B cell (primary cell): Measurements from ENCODE around the gene BIRC2. TPM values are rescaled to one million over a fixed set of nuclear protein-coding genes. Genes with fewer than 3 reads are reported as not detected.

Source experiments
- ATAC-seq: fragments of 200-7000 bp; cut with Tn5 transposase; one replicate; pipeline ENCODE4 v1.10.0; 2021; ENCODE audit warnings: low read depth, mild to moderate bottlenecking, moderate number of reproducible peaks, moderate library complexity
- CTCF ChIA-PET: fragments of 350-600 bp; sonication (Branson Sonifier 250); formaldehyde crosslinking; loops from one replicate; lab custom pipeline; 2021; ENCODE audit warnings: antibody characterized with exemption, inconsistent platforms; lab: Charles Lee
- POLR2A ChIA-PET: fragments of 350-600 bp; sonication (Branson Sonifier 250); formaldehyde crosslinking; loops from one replicate; lab custom pipeline; 2021; ENCODE audit warnings: antibody characterized with exemption; lab: Charles Lee
- DNase-seq: peaks from one replicate; pipeline ENCODE4 v3.0.0; 2013
- H2AFZ ChIP-seq: 2 replicates; pipeline ENCODE4 v1.6.1; 2012; ENCODE audit warnings: mild to moderate bottlenecking, low read depth, low read length; ENCODE audit not compliant: insufficient read depth, poor library complexity, severe bottlenecking
- H3K27ac ChIP-seq, 2 donors: 1 replicate in 1 of 2; 2 replicates in 1 of 2; pipeline ENCODE4 v1.5.1; 2012 to 2013; ENCODE audit warnings: low read length in 2 of 2, mild to moderate bottlenecking in 2 of 2, moderate library complexity in 1 of 2
- H3K27me3 ChIP-seq, 4 experiments: fragments of 200-600 bp in 1 of 4; sonication (generic) in 1 of 4; replicated peaks in 1 of 4; 1 replicate in 2 of 4; 2 replicates in 2 of 4; pipeline versions ENCODE4 v1.6.1 to v1.7.0; 2013 to 2016; ENCODE audit warnings: low read length in 3 of 4, mild to moderate bottlenecking in 2 of 4, mixed read lengths in 1 of 4, moderate library complexity in 1 of 4; ENCODE audit not compliant: insufficient read depth in 4 of 4, control insufficient read depth in 3 of 4; ENCODE audit errors: control extremely low read depth in 1 of 4
- H3K36me3 ChIP-seq, 2 experiments: replicated peaks in 1 of 2; 1 replicate in 1 of 2; 2 replicates in 1 of 2; pipeline versions ENCODE4 v1.6.1 to v1.7.1; 2013; ENCODE audit warnings: low read length in 1 of 2; ENCODE audit not compliant: insufficient read depth in 2 of 2, control insufficient read depth in 1 of 2; ENCODE audit errors: control extremely low read depth in 1 of 2, extremely low read depth in 1 of 2
- H3K4me1 ChIP-seq, 2 donors: fragments of 200-600 bp in 1 of 2; sonication (generic) in 1 of 2; 1 replicate in 1 of 2; 2 replicates in 1 of 2; pipeline versions ENCODE4 v1.5.1 to v1.6.1; 2013 to 2017; ENCODE audit warnings: low read length in 2 of 2; ENCODE audit not compliant: control insufficient read depth in 2 of 2, insufficient read depth in 2 of 2
- H3K4me2 ChIP-seq: replicated peaks from 2 replicates; pipeline ENCODE3; 2012; ENCODE audit warnings: mild to moderate bottlenecking, low read depth, low read length; ENCODE audit not compliant: poor library complexity, severe bottlenecking
- H3K4me3 ChIP-seq, 5 experiments: fragments of 200-600 bp in 1 of 5; sonication (generic) in 1 of 5; 1 replicate in 3 of 5; 2 replicates in 2 of 5; pipeline versions ENCODE4 v1.5.1 to v1.7.0; 2011 to 2016; ENCODE audit warnings: low read length in 4 of 5, mild to moderate bottlenecking in 4 of 5, low read depth in 2 of 5, control low read depth in 1 of 5, moderate library complexity in 1 of 5; ENCODE audit not compliant: insufficient read depth in 1 of 5; ENCODE audit errors: control extremely low read depth in 1 of 5, extremely low read depth in 1 of 5
- H3K79me2 ChIP-seq: fragments of 200-600 bp; sonication (generic); one replicate; pipeline ENCODE4 v1.6.0; 2016; ENCODE audit warnings: low read length; ENCODE audit not compliant: control insufficient read depth, insufficient read depth
- H3K9ac ChIP-seq: fragments of 200-600 bp; sonication (generic); 2 replicates; pipeline ENCODE4 v1.6.1; 2017; ENCODE audit warnings: mild to moderate bottlenecking, low read length, moderate library complexity
- H3K9me3 ChIP-seq, 3 donors: one replicate each; pipeline versions ENCODE4 v1.6.1 to v1.7.1; 2013; ENCODE audit warnings: low read length in 2 of 3; ENCODE audit not compliant: control insufficient read depth in 2 of 3, insufficient read depth in 1 of 3; ENCODE audit errors: control extremely low read depth in 1 of 3
- H4K20me1 ChIP-seq: 2 replicates; pipeline ENCODE4 v1.6.0; 2012; ENCODE audit warnings: mild to moderate bottlenecking, low read length; ENCODE audit not compliant: insufficient read depth, control insufficient read depth, poor library complexity, severe bottlenecking
- H3K27ac Mint-ChIP-seq: one replicate; pipeline ENCODE4 v1.8.0; 2021; ENCODE audit warnings: mixed read lengths
- H3K27me3 Mint-ChIP-seq: one replicate; pipeline ENCODE4 v1.8.0; 2021; ENCODE audit warnings: mixed read lengths
- H3K4me1 Mint-ChIP-seq: one replicate; pipeline ENCODE4 v1.8.0; 2021; ENCODE audit warnings: mixed read lengths
- H3K4me3 Mint-ChIP-seq: one replicate; pipeline ENCODE4 v1.8.0; 2021; ENCODE audit warnings: mixed read lengths
- H3K9me3 Mint-ChIP-seq: one replicate; pipeline ENCODE4 v1.8.0; 2022; ENCODE audit warnings: mixed read lengths; ENCODE audit not compliant: insufficient read depth
- CTCF ChIP-seq: fragments of 200-600 bp; IDR thresholded peaks from one replicate; pipeline ENCODE4 v1.8.0; 2022; ENCODE audit warnings: antibody characterized with exemption, mild to moderate bottlenecking
- EZH2 ChIP-seq: IDR thresholded peaks from 2 replicates; pipeline ENCODE4 v1.6.1; 2012; ENCODE audit warnings: borderline replicate concordance, low read depth, mild to moderate bottlenecking, moderate library complexity, low read length; ENCODE audit not compliant: insufficient read depth, poor library complexity, severe bottlenecking
- WGBS: methylation state at CpG from one replicate; pipeline ENCODE4 v1.1.5; 2013; ENCODE audit warnings: missing lambda C conversion rate; ENCODE audit not compliant: insufficient coverage; 5-methylcytosine and 5-hydroxymethylcytosine counted together
- intact Hi-C: fragments of 100-400 bp; cut with micrococcal nuclease; formaldehyde crosslinking; loops from one replicate; pipeline ENCODE4 v1.10.0; 2022
- polyA plus RNA-seq: library from polyadenylated mRNA; depleted of rRNA; stranded (reverse); fragments of >200 nt; gene quantifications from 2 replicates; pipeline ENCODE4 v1.2.3, GENCODE V29; 2012
- total RNA-seq, 2 donors: library from RNA; stranded (reverse); fragments of 120-200 nt in 1 of 2; gene quantifications; 1 replicate in 1 of 2; 2 replicates in 1 of 2; pipeline versions ENCODE4 v1.2.3 to v1.2.4, GENCODE V29; 2013 to 2022

The BIRC2 gene
- total and polyA plus RNA-seq, 2 donors (not counting 1 experiment from before 2014, with no cell fraction given), result 20.1 to 51.0 TPM

GRCh38 chr11:102306048-102306597, 40.9 kb upstream of the BIRC2 start:
- DNase-seq, result no peak

More at GRCh38 chr11:102306048-102306597, 40.9 kb upstream of the BIRC2 start:
- peaks cover 66% of the 10 kb centered on the region for H3K4me1 Mint-ChIP-seq
- WGBS, result 53% methylated on average over 2 of the region's 5 CpGs
- peaks cover 6% of the 10 kb centered on the region for H3K9me3 Mint-ChIP-seq
- Histone ChIP-seq H3K4me3 (peak overlapping the region in 2 of 5 experiments; percentile 16 to 42), H3K9ac (peak overlapping the region; percentile 47), H3K9me3 (peaks cover 5 to 24% (median 15%) of the 10 kb centered on the region in 3 donors), H3K4me1 (peaks cover 69 to 78% of the 10 kb centered on the region in 2 donors), H4K20me1 (no peaks in the 10 kb centered on the region), H3K36me3 (no peaks in the 10 kb centered on the region), H3K27ac (peak overlapping the region; percentile 82 to 92), H3K27me3 (no peaks in the 10 kb centered on the region), H3K79me2 (peaks cover 63% of the 10 kb centered on the region), H3K4me2 (peak overlapping the region; percentile 71), H2AFZ (peak overlapping the region; percentile 57)
- peak; percentile 19 for ATAC-seq
- TF ChIP-seq CTCF (no peak), EZH2 (no peak)
- POLR2A ChIA-PET, result interaction anchor here (1.1 to 2.9 kb wide), 4 partner anchors 8 to 12 kb away, joined by 10 to 29 read pairs (median 16); no protein-coding TSS in a partner anchor
- no peaks in the 10 kb centered on the region for H3K27me3 Mint-ChIP-seq
- H3K27ac Mint-ChIP-seq, result peak overlapping the region; percentile 93
- H3K4me3 Mint-ChIP-seq, result peak overlapping the region; percentile 60
- CTCF ChIA-PET, result interaction anchor here (1.1 to 17.9 kb wide), 8 partner anchors 9 to 38 kb away, joined by 3 to 588 read pairs (median 8); partner anchors contain the start of gene BIRC3
- intact Hi-C loops, result loop anchor here (1.0 to 5.0 kb wide), 4 partner anchors 8 to 41 kb away; partner anchors contain the start of genes BIRC2 and BIRC3
